ENCODE measurements around the gene SORCS2.

DNA sequence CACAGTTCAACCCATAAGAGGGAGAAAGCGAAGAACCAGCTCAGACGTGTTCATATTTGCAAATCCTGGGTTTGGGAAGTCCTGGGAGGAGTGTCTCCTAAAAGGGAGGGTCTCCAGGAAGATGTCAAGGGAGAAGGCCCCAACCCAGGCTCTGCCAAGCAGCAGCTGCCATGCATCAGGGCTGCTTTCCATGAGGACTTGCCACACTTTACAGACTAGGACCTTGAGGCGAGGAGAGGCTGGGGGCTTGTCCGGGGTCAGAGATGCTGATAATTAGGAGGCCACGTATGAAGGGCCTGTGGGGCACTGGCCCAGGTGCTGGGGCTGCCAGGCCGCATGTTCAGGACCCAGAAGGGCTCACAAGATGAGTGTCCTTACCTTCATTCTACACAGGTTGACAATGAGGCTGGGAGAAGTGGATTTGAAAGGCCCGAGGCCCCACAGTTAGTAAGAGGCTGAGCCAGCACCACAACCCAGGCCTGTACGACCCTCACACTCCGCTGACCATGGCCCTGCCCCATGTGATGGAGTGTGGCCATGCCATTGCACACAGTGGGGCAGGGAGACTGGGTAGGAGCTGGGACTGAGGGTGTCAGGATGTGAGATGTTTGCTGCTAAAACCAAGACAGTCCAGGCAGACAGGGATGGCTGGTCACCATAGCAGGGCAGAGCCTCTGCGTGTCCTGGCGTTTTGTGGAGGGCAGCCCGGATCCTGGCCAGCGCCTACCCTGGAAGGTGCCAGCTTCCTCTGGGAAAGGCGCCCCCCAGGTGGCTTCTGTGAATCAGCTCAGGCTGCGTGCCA, 147.6 kb downstream of the SORCS2 start:
- TF ChIP-seq, protein P1, sequence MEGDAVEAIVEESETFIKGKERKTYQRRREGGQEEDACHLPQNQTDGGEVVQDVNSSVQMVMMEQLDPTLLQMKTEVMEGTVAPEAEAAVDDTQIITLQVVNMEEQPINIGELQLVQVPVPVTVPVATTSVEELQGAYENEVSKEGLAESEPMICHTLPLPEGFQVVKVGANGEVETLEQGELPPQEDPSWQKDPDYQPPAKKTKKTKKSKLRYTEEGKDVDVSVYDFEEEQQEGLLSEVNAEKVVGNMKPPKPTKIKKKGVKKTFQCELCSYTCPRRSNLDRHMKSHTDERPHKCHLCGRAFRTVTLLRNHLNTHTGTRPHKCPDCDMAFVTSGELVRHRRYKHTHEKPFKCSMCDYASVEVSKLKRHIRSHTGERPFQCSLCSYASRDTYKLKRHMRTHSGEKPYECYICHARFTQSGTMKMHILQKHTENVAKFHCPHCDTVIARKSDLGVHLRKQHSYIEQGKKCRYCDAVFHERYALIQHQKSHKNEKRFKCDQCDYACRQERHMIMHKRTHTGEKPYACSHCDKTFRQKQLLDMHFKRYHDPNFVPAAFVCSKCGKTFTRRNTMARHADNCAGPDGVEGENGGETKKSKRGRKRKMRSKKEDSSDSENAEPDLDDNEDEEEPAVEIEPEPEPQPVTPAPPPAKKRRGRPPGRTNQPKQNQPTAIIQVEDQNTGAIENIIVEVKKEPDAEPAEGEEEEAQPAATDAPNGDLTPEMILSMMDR (IDR thresholded peaks at IDR 0.05), result no peak
- TF ChIP-seq POLR2A (IDR thresholded peaks at IDR 0.05), result no peak
